Measurements from ENCODE around the gene RARRES2.

RARRES2 gene

GRCh38 chr7:150346922-150347321 is 5.5 kb upstream of the RARRES2 start:
- Histone ChIP-seq H4K20me1 (ENCODE audit: insufficient read depth, low read length) (no peaks in the 10 kb centered on the region; the same call in 1 of the 2 replicates), H3K4me3 (ENCODE audit: low read depth in 1 of 2, low read length in 2 of 2) (no peak overlapping the region), H3K79me2 (ENCODE audit: insufficient read depth, low read length) (no peaks in the 10 kb centered on the region), H3K36me3 (ENCODE audit: insufficient read depth, low read length) (peaks cover 20% of the 10 kb centered on the region), H3K27ac (ENCODE audit: low read length) (peak overlapping the region; percentile 22; the same call in 1 of the 2 replicates), H3K4me2 (ENCODE audit: insufficient read depth, low read length) (no peak overlapping the region), H2AFZ (ENCODE audit: low read depth, low read length) (no peak overlapping the region), H3K4me1 (ENCODE audit: insufficient read depth, low read length) (no peaks in the 10 kb centered on the region), H3K9ac (ENCODE audit: low read depth, low read length) (no peak overlapping the region), H3K27me3 (ENCODE audit: insufficient read depth, low read length, poor library complexity) (no peaks in the 10 kb centered on the region), H3K9me3 (ENCODE audit: insufficient read depth, low read length, severe bottlenecking) (peaks cover 11% of the 10 kb centered on the region)
- TF ChIP-seq EZH2 (IDR thresholded peaks at IDR 0.05; ENCODE audit: borderline replicate concordance, low read depth, low read length, severe bottlenecking): no peak
- ATAC-seq (ENCODE audit: insufficient read depth, low read depth) (no peak; the same call in 2 of the 3 replicates), DNase-seq (no peak)

- H3K36me3 ChIP-seq (ENCODE audit: insufficient read depth, low read length): peaks cover 26% of the 10 kb centered on the region
- H3K9ac ChIP-seq (ENCODE audit: low read depth, low read length): no peak overlapping the region
- H3K79me2 ChIP-seq (ENCODE audit: insufficient read depth, low read length): no peaks in the 10 kb centered on the region
- DNase-seq (no peak), ATAC-seq (ENCODE audit: insufficient read depth, low read depth) (no peak)
- H3K27me3 ChIP-seq (ENCODE audit: insufficient read depth, low read length, poor library complexity): no peaks in the 10 kb centered on the region
- H2AFZ ChIP-seq (ENCODE audit: low read depth, low read length): no peak overlapping the region
- no peaks in the 10 kb centered on the region; the same call in 1 of the 2 replicates for H4K20me1 ChIP-seq (ENCODE audit: insufficient read depth, low read length)
- no peak overlapping the region for H3K4me2 ChIP-seq (ENCODE audit: insufficient read depth, low read length)
- no peak overlapping the region for H3K4me3 ChIP-seq (ENCODE audit: low read depth in 1 of 2, low read length in 2 of 2)
- H3K4me1 ChIP-seq (ENCODE audit: insufficient read depth, low read length): no peaks in the 10 kb centered on the region
- H3K27ac ChIP-seq (ENCODE audit: low read length): no peak overlapping the region
- H3K9me3 ChIP-seq (ENCODE audit: insufficient read depth, low read length, severe bottlenecking): peaks cover 11% of the 10 kb centered on the region
- no peak for TF ChIP-seq EZH2 (IDR thresholded peaks at IDR 0.05; ENCODE audit: borderline replicate concordance, low read depth, low read length, severe bottlenecking)
- no peak for TF ChIP-seq CTCF (IDR thresholded peaks at IDR 0.05; ENCODE audit: borderline replicate concordance, extremely low read depth, low read length, poor library complexity, severe bottlenecking)
These were observed 3.6 kb upstream of the RARRES2 start for GRCh38 chr7:150345012-150345411.

GRCh38 chr7:150344299-150344698 is 2.9 kb upstream of the RARRES2 start:
- no peak overlapping the region for H3K4me2 ChIP-seq (ENCODE audit: insufficient read depth, low read length)
- H3K36me3 ChIP-seq (ENCODE audit: insufficient read depth, low read length): peaks cover 33% of the 10 kb centered on the region
- no peaks in the 10 kb centered on the region for H3K4me1 ChIP-seq (ENCODE audit: insufficient read depth, low read length)
- no peaks in the 10 kb centered on the region; the same call in 1 of the 2 replicates for H4K20me1 ChIP-seq (ENCODE audit: insufficient read depth, low read length)
- peaks cover 11% of the 10 kb centered on the region for H3K9me3 ChIP-seq (ENCODE audit: insufficient read depth, low read length, severe bottlenecking)
- no peaks in the 10 kb centered on the region for H3K27me3 ChIP-seq (ENCODE audit: insufficient read depth, low read length, poor library complexity)
- H3K27ac ChIP-seq (ENCODE audit: low read length): no peak overlapping the region
- no peaks in the 10 kb centered on the region for H3K79me2 ChIP-seq (ENCODE audit: insufficient read depth, low read length)
- no peak for TF ChIP-seq CTCF (IDR thresholded peaks at IDR 0.05; ENCODE audit: borderline replicate concordance, extremely low read depth, low read length, poor library complexity, severe bottlenecking)
- TF ChIP-seq EZH2 (IDR thresholded peaks at IDR 0.05; ENCODE audit: borderline replicate concordance, low read depth, low read length, severe bottlenecking): no peak
- no peak overlapping the region for H2AFZ ChIP-seq (ENCODE audit: low read depth, low read length)
- no peak overlapping the region for H3K4me3 ChIP-seq (ENCODE audit: low read depth in 1 of 2, low read length in 2 of 2)
- H3K9ac ChIP-seq (ENCODE audit: low read depth, low read length): no peak overlapping the region
- DNase-seq: no peak
- ATAC-seq (ENCODE audit: insufficient read depth, low read depth): no peak

- H3K4me1 ChIP-seq (ENCODE audit: insufficient read depth, low read length): no peaks in the 10 kb centered on the region
- H2AFZ ChIP-seq (ENCODE audit: low read depth, low read length): no peak overlapping the region
- no peaks in the 10 kb centered on the region for H3K27me3 ChIP-seq (ENCODE audit: insufficient read depth, low read length, poor library complexity)
- H3K36me3 ChIP-seq (ENCODE audit: insufficient read depth, low read length): peaks cover 44% of the 10 kb centered on the region
- H4K20me1 ChIP-seq (ENCODE audit: insufficient read depth, low read length): peaks cover 8% of the 10 kb centered on the region; the same call in 1 of the 2 replicates
- TF ChIP-seq EZH2 (IDR thresholded peaks at IDR 0.05; ENCODE audit: borderline replicate concordance, low read depth, low read length, severe bottlenecking): no peak
- TF ChIP-seq CTCF (IDR thresholded peaks at IDR 0.05; ENCODE audit: borderline replicate concordance, extremely low read depth, low read length, poor library complexity, severe bottlenecking): no peak
- no peak for ATAC-seq (ENCODE audit: insufficient read depth, low read depth)
- H3K4me3 ChIP-seq (ENCODE audit: low read depth in 1 of 2, low read length in 2 of 2): no peak overlapping the region
- no peaks in the 10 kb centered on the region for H3K79me2 ChIP-seq (ENCODE audit: insufficient read depth, low read length)
- H3K27ac ChIP-seq (ENCODE audit: low read length): no peak overlapping the region
- no peak for DNase-seq
- H3K9me3 ChIP-seq (ENCODE audit: insufficient read depth, low read length, severe bottlenecking): peaks cover 11% of the 10 kb centered on the region
- H3K9ac ChIP-seq (ENCODE audit: low read depth, low read length): no peak overlapping the region
- H3K4me2 ChIP-seq (ENCODE audit: insufficient read depth, low read length): no peak overlapping the region
These were observed 1.8 kb upstream of the RARRES2 start for GRCh38 chr7:150343225-150343624.

Data from DND-41 (cell line).